GM19467 (cell line): ENCODE data around the gene SPPL2A.

Experiments used
- ATAC-seq: cut with Tn5 transposase; IDR thresholded peaks from one replicate; pipeline ENCODE4 v1.9.1; 2021; ENCODE audit warnings: mild to moderate bottlenecking, moderate library complexity; ENCODE audit not compliant: unreplicated experiment

SPPL2A gene

DNA sequence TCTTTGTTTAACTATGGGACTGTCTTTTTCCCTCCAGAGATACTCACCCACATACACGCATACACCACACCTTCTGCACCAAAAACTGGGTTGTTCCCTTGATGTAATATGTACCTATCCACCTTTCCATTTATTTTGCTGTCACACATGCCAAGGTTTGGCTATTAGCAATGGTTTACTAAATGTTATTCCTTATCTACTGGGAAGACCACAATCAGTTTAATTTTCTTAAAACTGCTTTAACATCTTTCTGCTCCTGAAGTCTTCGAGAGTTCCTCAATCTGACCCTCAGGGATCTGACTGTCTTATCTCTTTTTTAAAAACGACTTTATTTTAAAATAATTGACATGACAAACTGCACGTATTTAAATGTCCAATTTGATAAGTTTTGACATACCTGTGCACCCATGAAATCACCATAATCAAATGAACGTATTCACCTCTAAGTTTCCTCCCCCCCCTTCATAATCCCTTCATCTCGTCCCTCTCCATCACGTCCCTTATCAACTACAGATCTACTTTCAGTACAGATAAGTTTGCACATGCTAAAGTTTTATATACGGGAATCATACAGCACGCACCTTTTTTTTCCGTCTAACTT lies 78.1 kb downstream of the SPPL2A start:
- ATAC-seq: no peak

- peak; percentile 74 for ATAC-seq
These were observed 78.8 kb downstream of the SPPL2A start, which contains the start of gene TRPM7 for GRCh38 chr15:50686469-50687301. TSS of gene TRPM7 (minus strand) at chr15:50686797. CDS start at chr15:50686533, 264 bp downstream.

DNA sequence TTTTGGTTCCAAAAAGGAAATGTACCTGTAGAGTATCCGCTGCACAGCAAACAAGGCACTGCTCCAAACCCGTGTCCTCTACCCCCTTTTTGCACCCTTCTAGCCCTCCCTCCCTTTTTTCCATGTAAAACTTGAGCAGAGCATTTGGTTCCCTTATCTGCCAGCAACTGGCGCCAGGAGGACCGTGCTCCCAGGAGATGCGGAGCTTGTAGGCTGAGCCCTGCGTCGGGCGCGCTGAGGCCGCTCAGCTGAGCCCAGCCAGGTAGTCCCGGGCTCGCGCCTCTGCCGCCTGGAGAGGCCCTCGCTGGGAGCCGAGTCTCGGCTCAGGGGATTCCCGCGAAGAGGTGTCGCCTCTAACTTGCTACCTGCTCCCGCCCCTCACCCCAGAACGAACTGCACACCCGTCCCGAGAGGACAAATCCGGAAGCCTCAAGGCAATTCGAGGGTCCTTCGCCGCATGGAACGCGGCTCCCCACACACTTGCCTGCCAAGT lies 79.5 kb downstream of the SPPL2A start:
- peak; percentile 46 for ATAC-seq

DNA sequence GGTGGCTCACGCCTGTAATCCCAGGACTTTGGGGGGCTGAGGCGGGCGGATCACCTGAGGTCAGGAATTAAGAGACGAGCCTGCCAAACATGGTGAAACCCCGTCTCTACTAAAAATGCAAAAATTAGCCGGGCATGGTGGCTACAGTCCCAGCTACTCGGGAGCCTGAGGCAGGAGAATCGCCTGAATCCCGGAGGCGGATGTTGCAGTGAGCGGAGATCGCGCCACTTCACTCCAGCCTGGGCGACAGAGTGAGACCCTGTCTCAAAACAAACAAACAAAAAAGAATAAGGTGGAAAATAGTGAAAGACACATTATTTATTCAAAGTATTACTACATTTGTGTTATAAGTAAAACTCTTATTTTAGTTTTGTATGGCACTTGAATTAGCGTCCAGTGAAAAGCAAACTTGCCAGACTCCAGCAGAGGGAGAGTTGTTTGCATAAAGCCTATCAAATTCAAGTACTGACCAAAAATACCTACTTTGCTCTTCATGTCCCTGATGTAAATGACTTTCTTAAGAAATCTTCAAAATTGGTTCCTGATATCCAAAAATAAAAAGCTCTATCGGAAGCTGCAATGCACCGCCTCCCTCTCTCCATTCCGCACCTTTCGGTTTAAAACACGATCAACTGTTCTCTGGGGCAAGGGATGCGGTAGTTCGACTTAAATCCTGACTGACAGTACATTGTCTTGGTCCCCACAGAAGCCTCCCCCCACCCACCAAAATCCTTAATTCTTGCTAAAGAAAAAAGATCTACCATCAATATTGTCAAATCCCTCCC lies 80.1 kb downstream of the SPPL2A start:
- no peak for ATAC-seq

- no peak for ATAC-seq
These were observed 84.0 kb downstream of the SPPL2A start for GRCh38 chr15:50681467-50681866.

- ATAC-seq: no peak
These were observed 88.6 kb downstream of the SPPL2A start for GRCh38 chr15:50676799-50677483.

DNA sequence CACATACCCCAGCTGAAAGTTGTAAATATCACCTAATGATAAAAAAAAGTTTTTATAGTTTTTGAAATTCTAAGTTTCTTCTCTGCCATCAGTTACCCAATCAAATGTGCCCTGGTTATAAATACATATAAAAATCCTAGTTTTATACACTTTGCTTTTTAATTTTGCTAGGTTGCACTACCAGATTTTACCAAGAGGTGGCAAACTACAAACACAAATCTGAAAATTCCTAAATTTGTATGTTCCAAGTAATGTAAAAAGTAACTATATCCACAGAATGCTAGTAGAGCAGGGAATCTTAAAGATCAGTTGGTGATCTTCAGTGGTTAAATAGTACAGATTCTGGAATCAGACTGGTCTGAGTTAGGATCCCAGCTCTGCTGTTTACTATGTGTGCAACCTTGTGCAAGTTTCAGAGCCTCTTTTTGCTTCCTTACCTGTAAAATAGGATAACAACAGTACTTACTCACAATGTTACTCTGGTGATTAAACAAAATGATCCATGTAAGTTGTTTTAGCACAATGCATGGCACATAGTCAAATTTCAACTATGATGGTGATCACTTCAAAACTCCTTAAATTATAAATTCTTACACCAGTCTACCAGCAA lies 89.9 kb downstream of the SPPL2A start:
- ATAC-seq: no peak

DNA sequence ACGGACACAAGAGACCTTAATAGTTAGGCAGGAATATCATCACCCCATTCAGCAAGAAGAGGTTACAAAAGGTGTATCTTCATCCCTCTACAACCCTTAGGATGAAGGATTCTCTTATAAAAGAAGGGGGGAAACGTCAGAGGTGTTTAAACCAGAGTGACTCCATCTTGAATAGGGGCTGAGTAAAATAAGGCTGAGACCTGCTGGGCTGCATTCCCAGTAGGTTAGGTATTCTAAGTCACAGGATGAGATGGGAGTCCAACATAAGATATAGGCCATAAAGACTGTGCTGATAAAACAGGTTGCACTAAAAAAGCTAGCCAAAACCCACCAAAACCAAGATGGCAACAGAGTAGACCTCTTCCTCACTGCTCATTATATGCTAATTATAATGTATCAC lies 95.4 kb downstream of the SPPL2A start:
- ATAC-seq: no peak

GRCh38 chr15:50669611-50670010 lies 95.9 kb downstream of the SPPL2A start:
- ATAC-seq: no peak

DNA sequence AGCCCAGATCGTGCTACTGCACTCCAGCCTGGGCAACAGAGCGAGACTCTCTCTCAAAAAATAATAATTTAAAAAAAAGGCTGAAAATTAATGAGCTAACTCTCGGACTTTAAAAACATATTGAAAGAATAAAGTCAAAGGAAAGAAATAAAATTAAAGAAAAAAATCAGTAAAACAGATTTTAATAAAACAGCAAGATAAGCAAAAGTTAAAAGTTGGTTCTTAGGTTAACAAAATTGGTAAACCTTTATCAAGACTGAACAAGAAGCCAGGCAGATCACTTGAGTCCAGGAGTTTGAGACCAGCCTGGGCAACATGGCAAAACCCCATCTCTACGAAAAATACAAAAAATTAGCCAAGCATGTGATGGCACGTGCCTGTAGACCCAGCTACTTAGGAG lies 99.6 kb downstream of the SPPL2A start:
- no peak for ATAC-seq

- no peak for ATAC-seq
These were observed 110.0 kb downstream of the SPPL2A start for GRCh38 chr15:50655555-50655954.

GRCh38 chr15:50653156-50653743 lies 112.3 kb downstream of the SPPL2A start:
- no peak for ATAC-seq

DNA sequence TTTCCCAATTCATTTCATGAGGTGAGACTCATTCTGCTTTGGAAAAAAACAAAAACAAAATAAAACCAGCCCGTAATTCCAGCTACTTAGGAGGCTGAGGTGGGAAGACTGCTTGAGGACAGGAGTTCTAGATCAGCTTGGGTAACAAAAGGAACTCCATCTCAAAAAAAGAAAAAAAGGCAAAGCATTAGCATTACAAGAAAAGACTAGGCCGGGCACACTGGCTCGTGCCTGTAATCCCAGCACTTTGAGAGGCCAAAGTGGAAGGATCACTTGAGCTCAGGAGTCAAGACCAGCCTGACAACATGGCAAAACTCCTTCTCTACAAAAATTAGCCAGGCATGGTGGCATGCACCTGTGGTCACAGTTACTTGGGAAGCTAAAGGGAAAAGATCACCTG lies 112.8 kb downstream of the SPPL2A start:
- no peak for ATAC-seq
